ENCODE measurements around the gene MALRD1. TPM values are rescaled to one million over a fixed set of nuclear protein-coding genes. Genes with fewer than 3 reads are reported as not detected.

MALRD1 gene
- total RNA-seq, 4 donors from 2014 or later, result 58.6 to 357 (median 249) TPM

GRCh38 chr10:19549503-19549902 is 500.9 kb downstream of the MALRD1 start:
- Histone ChIP-seq H3K4me3 (no peak overlapping the region), H3K36me3 (no peaks in the 10 kb centered on the region), H3K27me3 (no peaks in the 10 kb centered on the region), H3K9me3 (no peaks in the 10 kb centered on the region), H3K4me1 (no peaks in the 10 kb centered on the region), H3K27ac (no peak overlapping the region)
- TF ChIP-seq CTCF (IDR thresholded peaks at IDR 0.05) (no peak), POLR2A (IDR thresholded peaks at IDR 0.05) (no peak)
- DNase-seq, result no peak

- TF ChIP-seq CTCF (IDR thresholded peaks at IDR 0.05), result no peak
- TF ChIP-seq POLR2A (IDR thresholded peaks at IDR 0.05), result no peak
- no peaks in the 10 kb centered on the region for H3K27me3 ChIP-seq
- H3K4me1 ChIP-seq, result no peaks in the 10 kb centered on the region
- no peaks in the 10 kb centered on the region for H3K9me3 ChIP-seq
- H3K36me3 ChIP-seq, result no peaks in the 10 kb centered on the region
- H3K27ac ChIP-seq, result no peak overlapping the region
- H3K4me3 ChIP-seq, result no peak overlapping the region
- no peak for DNase-seq
These were observed 508.1 kb downstream of the MALRD1 start for GRCh38 chr10:19556666-19557065.

- H3K9me3 ChIP-seq, result no peaks in the 10 kb centered on the region
- no peaks in the 10 kb centered on the region for H3K4me1 ChIP-seq
- no peaks in the 10 kb centered on the region for H3K27me3 ChIP-seq
- TF ChIP-seq POLR2A (IDR thresholded peaks at IDR 0.05) (no peak), CTCF (IDR thresholded peaks at IDR 0.05) (no peak)
- no peak for DNase-seq
- H3K27ac ChIP-seq, result no peak overlapping the region
- H3K36me3 ChIP-seq, result no peaks in the 10 kb centered on the region
- H3K4me3 ChIP-seq, result no peak overlapping the region
These were observed 512.6 kb downstream of the MALRD1 start for GRCh38 chr10:19561181-19561580.

- DNase-seq, result no peak
- Histone ChIP-seq H3K4me1 (no peaks in the 10 kb centered on the region), H3K4me3 (no peak overlapping the region), H3K36me3 (no peaks in the 10 kb centered on the region), H3K27me3 (no peaks in the 10 kb centered on the region), H3K9me3 (no peaks in the 10 kb centered on the region), H3K27ac (no peak overlapping the region)
- TF ChIP-seq POLR2A (IDR thresholded peaks at IDR 0.05) (no peak), CTCF (IDR thresholded peaks at IDR 0.05) (no peak)
These were observed 515.0 kb downstream of the MALRD1 start for GRCh38 chr10:19563388-19564141.

- Histone ChIP-seq H3K27ac (no peak overlapping the region), H3K4me1 (no peaks in the 10 kb centered on the region), H3K4me3 (no peak overlapping the region), H3K9me3 (no peaks in the 10 kb centered on the region), H3K36me3 (peaks cover 0 to 3% (median 0%) of the 10 kb centered on the region in 3 donors), H3K27me3 (no peaks in the 10 kb centered on the region)
- TF ChIP-seq CTCF (IDR thresholded peaks at IDR 0.05) (no peak), POLR2A (IDR thresholded peaks at IDR 0.05) (no peak)
- DNase-seq, result no peak
These were observed 521.5 kb downstream of the MALRD1 start for GRCh38 chr10:19570120-19570519.

Data from Peyer's patch (tissue), 4 donors.